PC-9 (cell line): ENCODE measurements around the gene LSG1. TPM values are rescaled to one million over a fixed set of nuclear protein-coding genes. Genes with fewer than 3 reads are reported as not detected.

Experiments
- BruUV-seq: library from RNA; stranded (reverse); fragments of 400-500 nt; replicated peaks from 2 replicates; lab custom pipeline; 2021; lab: Mats Ljungman, UMichigan
- CTCF ChIA-PET: fragments of 300-600 bp; sonication (Branson Sonifier 250); formaldehyde crosslinking; loops from one replicate; lab custom pipeline; 2022; ENCODE audit warnings: antibody characterized with exemption; lab: Charles Lee
- POLR2A ChIA-PET: fragments of 300-600 bp; sonication (Branson Sonifier 250); formaldehyde crosslinking; loops from one replicate; lab custom pipeline; 2022; ENCODE audit warnings: antibody characterized with exemption; ENCODE audit not compliant: unreplicated experiment; lab: Charles Lee
- DNase-seq, 2 experiments: peaks; one replicate each; pipeline versions ENCODE4 v3.0.0 to v3.0.0-alpha.2; 2015 to 2022; ENCODE audit warnings: mixed read lengths in 1 of 2
- H2AFZ ChIP-seq: fragments of 200-600 bp; sonication (generic); 2 replicates; pipeline ENCODE4 v1.8.1; 2017; ENCODE audit warnings: antibody characterized with exemption
- H3F3A ChIP-seq: fragments of 200-600 bp; sonication (generic); 2 replicates; pipeline ENCODE4 v1.8.1; 2017; ENCODE audit warnings: antibody characterized with exemption, mild to moderate bottlenecking, low read depth; ENCODE audit not compliant: insufficient read depth
- H3K27ac ChIP-seq: fragments of 200-600 bp; sonication (generic); 2 replicates; pipeline ENCODE4 v1.6.1; 2016; ENCODE audit warnings: mixed run types
- H3K27me3 ChIP-seq: fragments of 200-600 bp; sonication (generic); 2 replicates; pipeline ENCODE4 v1.6.1; 2016; ENCODE audit warnings: low read depth, mixed run types; ENCODE audit not compliant: insufficient read depth
- H3K36me3 ChIP-seq: fragments of 200-600 bp; sonication (generic); 2 replicates; pipeline ENCODE4 v1.6.1; 2016; ENCODE audit warnings: low read depth, mixed run types
- H3K4me1 ChIP-seq: fragments of 200-600 bp; sonication (generic); replicated peaks from 2 replicates; pipeline ENCODE4 v1.6.1; 2016; ENCODE audit warnings: mixed run types; ENCODE audit not compliant: insufficient read depth
- H3K4me2 ChIP-seq: fragments of 200-600 bp; sonication (generic); 2 replicates; pipeline ENCODE4 v1.6.1; 2017; ENCODE audit warnings: mixed run types
- H3K4me3 ChIP-seq: fragments of 200-600 bp; sonication (generic); 2 replicates; pipeline ENCODE4 v1.6.1; 2016; ENCODE audit warnings: mixed run types
- H3K79me2 ChIP-seq: fragments of 200-600 bp; sonication (generic); 2 replicates; pipeline ENCODE4 v1.6.1; 2017; ENCODE audit warnings: low read depth, mixed run types
- H3K9me2 ChIP-seq: fragments of 200-600 bp; sonication (generic); 2 replicates; pipeline ENCODE4 v1.8.1; 2017; ENCODE audit warnings: mild to moderate bottlenecking; ENCODE audit not compliant: insufficient read depth
- H3K9me3 ChIP-seq: fragments of 200-600 bp; sonication (generic); 2 replicates; pipeline ENCODE4 v1.8.1; 2016; ENCODE audit warnings: low read depth; ENCODE audit not compliant: insufficient read depth
- H4K20me1 ChIP-seq: fragments of 200-600 bp; sonication (generic); 2 replicates; pipeline ENCODE4 v1.8.1; 2017; ENCODE audit not compliant: insufficient read depth
- CTCF ChIP-seq: fragments of 200-600 bp; sonication (generic); conservative IDR thresholded peaks from 2 replicates; pipeline ENCODE4 v1.6.1; 2017; ENCODE audit warnings: mixed run types, antibody characterized with exemption, mild to moderate bottlenecking, moderate library complexity
- EZH2 ChIP-seq: fragments of 200-600 bp; sonication (generic); IDR thresholded peaks from 2 replicates; pipeline ENCODE4 v1.8.0; 2017; ENCODE audit warnings: antibody characterized with exemption, low read depth
- intact Hi-C: fragments of 100-400 bp; cut with micrococcal nuclease; formaldehyde crosslinking; loops from one replicate; pipeline ENCODE4 v1.10.0; 2022; ENCODE audit not compliant: unreplicated experiment
- total RNA-seq: library from RNA; stranded (reverse); gene quantifications from 2 replicates; pipeline ENCODE4 v1.2.3, GENCODE V29; 2021

LSG1 gene
- total RNA-seq, 1 experiment from 2014 or later: 71.8 TPM

DNA sequence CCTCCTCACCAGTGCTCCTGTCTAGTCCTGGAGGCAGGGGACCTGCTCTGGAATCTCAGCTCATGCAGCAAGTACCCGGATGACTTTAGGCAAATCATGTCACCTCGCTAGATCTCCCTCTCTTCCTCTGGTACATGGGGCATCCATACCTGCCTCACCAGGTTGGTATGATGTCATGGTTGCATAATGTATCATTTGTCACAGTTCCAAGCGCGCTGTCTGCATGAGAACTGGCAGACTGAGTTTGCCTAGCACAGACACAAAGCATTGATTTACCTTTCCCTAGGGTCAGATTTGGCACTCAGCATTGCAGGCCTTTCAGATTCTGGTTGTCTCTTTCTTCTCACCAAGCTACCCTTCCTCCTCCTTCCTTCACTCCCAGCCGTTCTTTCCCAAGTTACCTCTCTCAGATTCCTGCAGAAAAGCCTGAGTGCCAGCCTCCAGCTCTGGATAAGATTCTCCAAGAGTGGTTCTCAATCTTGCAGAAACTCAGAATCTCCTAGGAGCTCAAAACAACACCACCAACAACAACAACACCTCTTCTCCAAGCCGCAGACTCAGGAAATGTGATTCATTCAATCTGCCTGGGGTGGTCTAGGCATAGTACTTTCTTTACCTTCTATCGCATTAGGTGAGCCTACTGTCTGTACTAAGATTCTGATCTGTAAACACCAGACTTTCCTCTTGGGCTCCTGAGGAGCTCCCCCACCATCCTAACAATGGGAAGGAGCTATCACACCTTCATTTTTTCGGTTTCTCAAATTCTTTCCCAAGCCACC is 43.2 kb upstream of the LSG1 start:
- no peaks in the 10 kb centered on the region for H3K9me2 ChIP-seq
- no TSS peak for BruUV-seq
- H3K9me3 ChIP-seq: no peaks in the 10 kb centered on the region
- H3F3A ChIP-seq: peaks cover 49% of the 10 kb centered on the region
- H3K27me3 ChIP-seq: no peaks in the 10 kb centered on the region
- no peaks in the 10 kb centered on the region for H3K79me2 ChIP-seq
- no peaks in the 10 kb centered on the region for H4K20me1 ChIP-seq
- intact Hi-C loops: loop anchor here (1.0 kb wide), 6 partner anchors 26 to 403 kb away; partner anchors contain the start of gene FAM43A
- CTCF ChIA-PET: interaction anchor here (0.6 to 1.5 kb wide), 7 partner anchors 24 to 372 kb away, joined by 3 to 6 read pairs (median 3); no protein-coding TSS in a partner anchor
- peak overlapping the region; percentile 55 for H3K4me2 ChIP-seq
- DNase-seq: peak; percentile 82 to 99
- POLR2A ChIA-PET: interaction anchor here (0.6 to 1.1 kb wide), 10 partner anchors 24 to 537 kb away, joined by 3 to 9 read pairs (median 4); no protein-coding TSS in a partner anchor
- H3K27ac ChIP-seq: peak overlapping the region; percentile 97
- no peak overlapping the region; the same call in 1 of the 2 replicates for H3K4me3 ChIP-seq
- H3K4me1 ChIP-seq: peaks cover 48% of the 10 kb centered on the region
- H3K36me3 ChIP-seq: no peaks in the 10 kb centered on the region
- TF ChIP-seq CTCF: no peak
- no peak for TF ChIP-seq EZH2
- H2AFZ ChIP-seq: no peak overlapping the region

DNA sequence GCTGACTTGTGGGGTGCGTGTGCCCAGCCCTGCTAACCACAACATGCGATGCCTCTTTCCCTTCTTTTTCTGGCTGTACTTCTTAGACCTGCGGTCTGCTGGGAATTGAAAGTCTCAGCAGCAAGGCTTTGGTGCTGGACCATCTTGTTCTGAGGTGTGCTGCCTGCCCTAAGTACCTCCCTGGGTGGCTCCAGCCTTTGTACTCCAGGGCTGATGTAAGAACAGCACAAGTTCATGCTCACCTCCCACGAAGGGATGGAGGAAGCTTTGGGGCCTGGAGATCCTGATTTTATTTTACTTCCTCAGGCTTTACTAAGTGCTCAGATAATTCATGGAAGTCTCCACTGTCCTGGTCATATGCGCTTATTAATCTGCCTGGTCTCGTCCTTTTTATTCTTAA is 42.6 kb upstream of the LSG1 start:
- peaks cover 49% of the 10 kb centered on the region for H3F3A ChIP-seq
- H4K20me1 ChIP-seq: no peaks in the 10 kb centered on the region
- intact Hi-C loops: no loop called here
- TF ChIP-seq EZH2 (no peak), CTCF (no peak)
- no peaks in the 10 kb centered on the region for H3K79me2 ChIP-seq
- H3K4me2 ChIP-seq: peak overlapping the region; percentile 55
- no peak for DNase-seq
- H3K27me3 ChIP-seq: no peaks in the 10 kb centered on the region
- no peaks in the 10 kb centered on the region for H3K36me3 ChIP-seq
- peaks cover 48% of the 10 kb centered on the region for H3K4me1 ChIP-seq
- no peaks in the 10 kb centered on the region for H3K9me2 ChIP-seq
- ChIA-PET POLR2A (no interaction called here), CTCF (interaction anchor here (0.6 kb wide), 2 partner anchors 16 to 373 kb away, joined by 3 read pairs; no protein-coding TSS in a partner anchor)
- no peak overlapping the region for H2AFZ ChIP-seq
- peak overlapping the region; percentile 97 for H3K27ac ChIP-seq
- no peak overlapping the region; the same call in 1 of the 2 replicates for H3K4me3 ChIP-seq
- BruUV-seq: no TSS peak
- no peaks in the 10 kb centered on the region for H3K9me3 ChIP-seq

DNA sequence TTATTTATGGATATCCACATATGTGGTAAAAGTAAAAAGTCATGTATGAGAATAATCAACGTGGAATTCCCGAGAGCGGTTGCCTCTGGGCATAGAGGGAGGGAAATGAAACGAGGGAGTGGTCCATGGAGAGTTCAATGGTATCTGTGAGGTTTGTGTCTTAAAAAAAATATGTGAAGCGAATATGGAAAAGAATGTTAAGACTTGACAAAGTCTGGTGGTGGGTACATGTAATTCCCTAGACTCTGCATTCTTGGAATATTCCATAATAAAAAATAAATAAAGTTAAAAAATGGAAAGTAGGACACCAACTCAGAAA is 42.1 kb upstream of the LSG1 start:
- Histone ChIP-seq H3K9me2 (no peaks in the 10 kb centered on the region), H3K4me3 (no peak overlapping the region), H3K4me2 (no peak overlapping the region), H2AFZ (no peak overlapping the region), H3K4me1 (peaks cover 48% of the 10 kb centered on the region), H3K27ac (peak overlapping the region; percentile 97), H4K20me1 (no peaks in the 10 kb centered on the region), H3F3A (peaks cover 49% of the 10 kb centered on the region), H3K36me3 (no peaks in the 10 kb centered on the region), H3K9me3 (no peaks in the 10 kb centered on the region), H3K27me3 (no peaks in the 10 kb centered on the region), H3K79me2 (no peaks in the 10 kb centered on the region)
- no peak for TF ChIP-seq CTCF
- no peak for TF ChIP-seq EZH2
- ChIA-PET CTCF (interaction anchor here (0.6 kb wide), 1 partner anchor 16 kb away, joined by 3 read pairs; no protein-coding TSS in a partner anchor), POLR2A (no interaction called here)
- DNase-seq: no peak
- intact Hi-C loops: no loop called here
- BruUV-seq: no TSS peak
